Measurements from ENCODE around the gene TMEM175.

Gene TMEM175

GRCh38 chr4:960636-961350 is 28.5 kb downstream of the TMEM175 start:
- DNase-seq, result no peak

GRCh38 chr4:961351-962230 is 29.3 kb downstream of the TMEM175 start:
- DNase-seq, result no peak

GRCh38 chr4:962231-963208 is 30.3 kb downstream of the TMEM175 start:
- DNase-seq, result no peak

- DNase-seq, result no peak
These were observed 31.3 kb downstream of the TMEM175 start for GRCh38 chr4:963276-964225.

- no peak for DNase-seq
These were observed 32.2 kb downstream of the TMEM175 start for GRCh38 chr4:964346-965025.

GRCh38 chr4:965048-965765 is 32.9 kb downstream of the TMEM175 start:
- DNase-seq, result no peak

GRCh38 chr4:965766-966134 is 33.5 kb downstream of the TMEM175 start:
- DNase-seq, result no peak

GRCh38 chr4:966266-967112 is 34.2 kb downstream of the TMEM175 start:
- no peak for DNase-seq

- no peak for DNase-seq
These were observed 35.1 kb downstream of the TMEM175 start for GRCh38 chr4:967113-968104.

GRCh38 chr4:968221-968620 is 36.0 kb downstream of the TMEM175 start:
- DNase-seq, result no peak

- DNase-seq, result no peak
These were observed 36.5 kb downstream of the TMEM175 start for GRCh38 chr4:968621-969394.

GRCh38 chr4:970046-970745 is 37.9 kb downstream of the TMEM175 start:
- DNase-seq, result peak; percentile 74 to 78

- peak in 1 of 2 donors; percentile 6 for DNase-seq
These were observed 38.7 kb downstream of the TMEM175 start for GRCh38 chr4:970854-971520.

GRCh38 chr4:971666-972500 is 39.6 kb downstream of the TMEM175 start:
- DNase-seq, result no peak

Measured in CD4-positive, alpha-beta T cell treated with Interleukin-4 for 1 hour (primary cell).